ENCODE data around the gene ANGPTL7. TPM values are rescaled to one million over a fixed set of nuclear protein-coding genes. Genes with fewer than 3 reads are reported as not detected.
A peak's percentile ranks its signal among the peaks of the same experiment; 100 is the strongest.

The ANGPTL7 gene
- total and polyA plus RNA-seq, 4 experiments from 2014 or later: not detected

- H3K36me3 Mint-ChIP-seq: peaks cover 46 to 66% of the 10 kb centered on the region in 2 donors
- Histone ChIP-seq H3K4me3 (ENCODE audit: low read length in 2 of 2) (no peak overlapping the region), H3K36me3 (ENCODE audit: insufficient read depth, low read length) (peaks cover 51% of the 10 kb centered on the region), H3K27ac (ENCODE audit: low read depth, low read length) (no peak overlapping the region), H3K9me3 (ENCODE audit: control insufficient read depth in 1 of 2, low read length in 2 of 2) (no peaks in the 10 kb centered on the region), H3K27me3 (ENCODE audit: insufficient read depth, low read length) (no peaks in the 10 kb centered on the region), H3K4me1 (ENCODE audit: insufficient read depth, low read length) (no peaks in the 10 kb centered on the region)
- no peaks in the 10 kb centered on the region for H3K27me3 Mint-ChIP-seq
- no peak overlapping the region for H3K4me3 Mint-ChIP-seq
- ChIA-PET CTCF (ENCODE audit: partially characterized antibody) (interaction anchor here (1.7 to 1.8 kb wide), 2 partner anchors 44 to 161 kb away, joined by 4 to 6 read pairs; no protein-coding TSS in a partner anchor), POLR2A (ENCODE audit: partially characterized antibody) (no interaction called here)
- H3K27ac Mint-ChIP-seq: no peak overlapping the region
- no peaks in the 10 kb centered on the region for H3K4me1 Mint-ChIP-seq
- no peak for DNase-seq
- H3K9me3 Mint-ChIP-seq: no peaks in the 10 kb centered on the region
- intact Hi-C loops (cut with micrococcal nuclease): no loop called here
These were observed 9.1 kb downstream of the ANGPTL7 start for GRCh38 chr1:11198257-11198656.

GRCh38 chr1:11198851-11199594, 9.9 kb downstream of the ANGPTL7 start:
- no peak overlapping the region for H3K4me3 ChIP-seq (ENCODE audit: low read length in 2 of 2)
- POLR2A ChIA-PET (ENCODE audit: partially characterized antibody): no interaction called here
- no peaks in the 10 kb centered on the region for H3K9me3 ChIP-seq (ENCODE audit: control insufficient read depth in 1 of 2, low read length in 2 of 2)
- H3K27ac ChIP-seq (ENCODE audit: low read depth, low read length): no peak overlapping the region
- peak overlapping the region in 2 of 7 donors; percentile 29 to 57 for H3K27ac Mint-ChIP-seq
- H3K36me3 ChIP-seq (ENCODE audit: insufficient read depth, low read length): peaks cover 49% of the 10 kb centered on the region
- no peak for DNase-seq
- H3K4me1 Mint-ChIP-seq: peaks cover 0 to 1% (median 0%) of the 10 kb centered on the region in 4 donors
- H3K9me3 Mint-ChIP-seq: no peaks in the 10 kb centered on the region
- H3K4me1 ChIP-seq (ENCODE audit: insufficient read depth, low read length): no peaks in the 10 kb centered on the region
- CTCF ChIA-PET (ENCODE audit: partially characterized antibody): interaction anchor here (1.8 kb wide), 1 partner anchor 162 kb away, joined by 6 read pairs; no protein-coding TSS in a partner anchor
- no peaks in the 10 kb centered on the region for H3K27me3 ChIP-seq (ENCODE audit: insufficient read depth, low read length)
- no peak overlapping the region for H3K4me3 Mint-ChIP-seq
- H3K36me3 Mint-ChIP-seq: peaks cover 51 to 67% of the 10 kb centered on the region in 2 donors
- intact Hi-C loops (cut with micrococcal nuclease): no loop called here
- H3K27me3 Mint-ChIP-seq: no peaks in the 10 kb centered on the region

- intact Hi-C loops (cut with micrococcal nuclease): loop anchor here (10.0 kb wide), 1 partner anchor 170 kb away; no protein-coding TSS in a partner anchor
- Histone ChIP-seq H3K27ac (ENCODE audit: low read depth, low read length) (no peak overlapping the region), H3K36me3 (ENCODE audit: insufficient read depth, low read length) (peaks cover 54% of the 10 kb centered on the region), H3K4me3 (ENCODE audit: low read length in 2 of 2) (no peak overlapping the region), H3K9me3 (ENCODE audit: control insufficient read depth in 1 of 2, low read length in 2 of 2) (no peaks in the 10 kb centered on the region), H3K27me3 (ENCODE audit: insufficient read depth, low read length) (no peaks in the 10 kb centered on the region), H3K4me1 (ENCODE audit: insufficient read depth, low read length) (no peaks in the 10 kb centered on the region)
- peaks cover 33 to 70% of the 10 kb centered on the region in 2 donors for H3K36me3 Mint-ChIP-seq
- CTCF ChIA-PET (ENCODE audit: partially characterized antibody): interaction anchor here (1.4 kb wide), 1 partner anchor 167 kb away, joined by 3 read pairs; no protein-coding TSS in a partner anchor
- H3K27ac Mint-ChIP-seq: peak overlapping the region in 1 of 7 donors; percentile 66
- H3K27me3 Mint-ChIP-seq: no peaks in the 10 kb centered on the region
- POLR2A ChIA-PET (ENCODE audit: partially characterized antibody): no interaction called here
- H3K4me1 Mint-ChIP-seq: peaks cover 0 to 1% (median 0%) of the 10 kb centered on the region in 4 donors
- no peak for DNase-seq
- no peaks in the 10 kb centered on the region for H3K9me3 Mint-ChIP-seq
- H3K4me3 Mint-ChIP-seq: peak overlapping the region in 1 of 8 donors; percentile 53
These were observed 15.4 kb downstream of the ANGPTL7 start for GRCh38 chr1:11204396-11205190.

GRCh38 chr1:11207898-11208611, 18.9 kb downstream of the ANGPTL7 start:
- H3K9me3 ChIP-seq (ENCODE audit: control insufficient read depth in 1 of 2, low read length in 2 of 2): no peaks in the 10 kb centered on the region
- Mint-ChIP-seq H3K4me3 (no peak overlapping the region), H3K27me3 (no peaks in the 10 kb centered on the region), H3K4me1 (peaks cover 0 to 1% (median 0%) of the 10 kb centered on the region in 4 donors), H3K27ac (peak overlapping the region in 1 of 7 donors; percentile 22), H3K9me3 (no peaks in the 10 kb centered on the region), H3K36me3 (peaks cover 55 to 88% of the 10 kb centered on the region in 2 donors)
- no peaks in the 10 kb centered on the region for H3K27me3 ChIP-seq (ENCODE audit: insufficient read depth, low read length)
- ChIA-PET CTCF (ENCODE audit: partially characterized antibody) (interaction anchor here (0.8 to 2.5 kb wide), 3 partner anchors 9 to 511 kb away, joined by 3 to 6 read pairs (median 4); no protein-coding TSS in a partner anchor), POLR2A (ENCODE audit: partially characterized antibody) (interaction anchor here (0.5 kb wide), 1 partner anchor 58 kb away, joined by 4 read pairs; no protein-coding TSS in a partner anchor)
- no peak for DNase-seq
- H3K36me3 ChIP-seq (ENCODE audit: insufficient read depth, low read length): peaks cover 74% of the 10 kb centered on the region
- H3K4me3 ChIP-seq (ENCODE audit: low read length in 2 of 2): no peak overlapping the region
- intact Hi-C loops (cut with micrococcal nuclease): loop anchor here (10.0 kb wide), 1 partner anchor 173 kb away; no protein-coding TSS in a partner anchor
- no peak overlapping the region for H3K27ac ChIP-seq (ENCODE audit: low read depth, low read length)
- H3K4me1 ChIP-seq (ENCODE audit: insufficient read depth, low read length): no peaks in the 10 kb centered on the region

- H3K9me3 ChIP-seq (ENCODE audit: control insufficient read depth in 1 of 2, low read length in 2 of 2): no peaks in the 10 kb centered on the region
- no peak for DNase-seq
- no peaks in the 10 kb centered on the region for H3K27me3 ChIP-seq (ENCODE audit: insufficient read depth, low read length)
- H3K9me3 Mint-ChIP-seq: no peaks in the 10 kb centered on the region
- H3K27ac ChIP-seq (ENCODE audit: low read depth, low read length): no peak overlapping the region
- POLR2A ChIA-PET (ENCODE audit: partially characterized antibody): no interaction called here
- intact Hi-C loops (cut with micrococcal nuclease): no loop called here
- H3K4me3 Mint-ChIP-seq: no peak overlapping the region
- H3K4me1 ChIP-seq (ENCODE audit: insufficient read depth, low read length): no peaks in the 10 kb centered on the region
- no peaks in the 10 kb centered on the region for H3K4me1 Mint-ChIP-seq
- H3K36me3 ChIP-seq (ENCODE audit: insufficient read depth, low read length): peaks cover 75% of the 10 kb centered on the region
- H3K27me3 Mint-ChIP-seq: no peaks in the 10 kb centered on the region
- H3K36me3 Mint-ChIP-seq: peaks cover 67 to 92% of the 10 kb centered on the region in 2 donors
- no peak overlapping the region for H3K27ac Mint-ChIP-seq
- H3K4me3 ChIP-seq (ENCODE audit: low read length in 2 of 2): no peak overlapping the region
- CTCF ChIA-PET (ENCODE audit: partially characterized antibody): no interaction called here
These were observed 22.3 kb downstream of the ANGPTL7 start for GRCh38 chr1:11211461-11211860.

- intact Hi-C loops (cut with micrococcal nuclease): no loop called here
- Mint-ChIP-seq H3K27me3 (no peaks in the 10 kb centered on the region), H3K4me1 (no peaks in the 10 kb centered on the region), H3K36me3 (peaks cover 64 to 92% of the 10 kb centered on the region in 2 donors), H3K27ac (no peak overlapping the region), H3K4me3 (no peak overlapping the region), H3K9me3 (no peaks in the 10 kb centered on the region)
- DNase-seq: no peak
- no peaks in the 10 kb centered on the region for H3K4me1 ChIP-seq (ENCODE audit: insufficient read depth, low read length)
- H3K4me3 ChIP-seq (ENCODE audit: low read length in 2 of 2): no peak overlapping the region
- CTCF ChIA-PET (ENCODE audit: partially characterized antibody): no interaction called here
- POLR2A ChIA-PET (ENCODE audit: partially characterized antibody): no interaction called here
- no peaks in the 10 kb centered on the region for H3K9me3 ChIP-seq (ENCODE audit: control insufficient read depth in 1 of 2, low read length in 2 of 2)
- peaks cover 79% of the 10 kb centered on the region for H3K36me3 ChIP-seq (ENCODE audit: insufficient read depth, low read length)
- H3K27me3 ChIP-seq (ENCODE audit: insufficient read depth, low read length): no peaks in the 10 kb centered on the region
- H3K27ac ChIP-seq (ENCODE audit: low read depth, low read length): no peak overlapping the region
These were observed 22.9 kb downstream of the ANGPTL7 start for GRCh38 chr1:11211925-11212587.
